SK-N-SH treated with all-trans-retinoic acid at 6 μM for 48 hours (cell line): ENCODE data around the gene PFKP.

ENCODE experiments used
- ATAC-seq: fragments of 200-7000 bp; cut with Tn5 transposase; 3 replicates; pipeline ENCODE4 v1.9.1; 2020; ENCODE audit warnings: mild to moderate bottlenecking, moderate library complexity
- ARNTL ChIP-seq: fragments of 450-650 bp; formaldehyde crosslinking; IDR thresholded peaks from 2 replicates; pipeline ENCODE4 v1.5.0; 2020; ENCODE audit warnings: low read depth, mild to moderate bottlenecking, moderate library complexity, borderline replicate concordance
- BACH2 ChIP-seq: fragments of 250-450 bp; sonication (Bioruptor Pico); IDR thresholded peaks from 2 replicates; pipeline ENCODE4 v1.9.0; 2021; ENCODE audit warnings: mild to moderate bottlenecking, borderline replicate concordance
- CSDC2 ChIP-seq: fragments of 250-450 bp; sonication (Bioruptor Pico); IDR thresholded peaks from 2 replicates; pipeline ENCODE4 v1.5.0; 2020; ENCODE audit warnings: mild to moderate bottlenecking, moderate library complexity
- ESRRG ChIP-seq: fragments of 250-450 bp; sonication (Bioruptor Pico); IDR thresholded peaks from 2 replicates; pipeline ENCODE4 v1.6.1; 2021; ENCODE audit warnings: mild to moderate bottlenecking
- GLIS3 ChIP-seq: fragments of 250-450 bp; sonication (Bioruptor Pico); IDR thresholded peaks from 2 replicates; pipeline ENCODE4 v1.5.0; 2020; ENCODE audit warnings: mild to moderate bottlenecking, moderate library complexity
- ISL1 ChIP-seq: fragments of 250-450 bp; sonication (Bioruptor Pico); IDR thresholded peaks from 2 replicates; pipeline ENCODE4 v2.1.2; 2022; ENCODE audit warnings: mild to moderate bottlenecking, moderate library complexity
- OSR1 ChIP-seq: fragments of 250-450 bp; sonication (Bioruptor Pico); IDR thresholded peaks from 2 replicates; pipeline ENCODE4 v1.8.0; 2022; ENCODE audit warnings: moderate library complexity, mild to moderate bottlenecking, inconsistent platforms
- PPARA ChIP-seq: fragments of 250-450 bp; sonication (Bioruptor Pico); IDR thresholded peaks from 2 replicates; pipeline ENCODE4 v1.5.0; 2020; ENCODE audit warnings: mild to moderate bottlenecking, borderline replicate concordance
- RARB ChIP-seq: fragments of 250-450 bp; sonication (Bioruptor Pico); IDR thresholded peaks from 2 replicates; pipeline ENCODE4 v1.8.0; 2021; ENCODE audit warnings: mild to moderate bottlenecking, moderate library complexity
- SNAI2 ChIP-seq: fragments of 250-450 bp; sonication (Bioruptor Pico); IDR thresholded peaks from 2 replicates; pipeline ENCODE4 v1.5.0; 2020; ENCODE audit warnings: mild to moderate bottlenecking, moderate library complexity
- TCF4 ChIP-seq: fragments of 250-450 bp; sonication (Bioruptor Pico); IDR thresholded peaks from 2 replicates; pipeline ENCODE4 v1.8.0; 2021; ENCODE audit warnings: mild to moderate bottlenecking, moderate library complexity, borderline replicate concordance
- TOX ChIP-seq: fragments of 250-450 bp; sonication (Bioruptor Pico); IDR thresholded peaks from 2 replicates; pipeline ENCODE4 v1.8.0; 2021; ENCODE audit warnings: mild to moderate bottlenecking, moderate library complexity, borderline replicate concordance
- ZC3H10 ChIP-seq: fragments of 250-450 bp; sonication (Bioruptor Pico); IDR thresholded peaks from 2 replicates; pipeline ENCODE4 v1.5.1; 2021; ENCODE audit warnings: mild to moderate bottlenecking, moderate library complexity
- ZFP3 ChIP-seq: fragments of 250-450 bp; sonication (Bioruptor Pico); IDR thresholded peaks from 2 replicates; pipeline ENCODE4 v1.5.0; 2020; ENCODE audit warnings: mild to moderate bottlenecking, moderate library complexity
- ZFP30 ChIP-seq: fragments of 450-650 bp; formaldehyde crosslinking; IDR thresholded peaks from 2 replicates; pipeline ENCODE4 v1.5.0; 2022; ENCODE audit warnings: mild to moderate bottlenecking, moderate library complexity
- ZNF565 ChIP-seq: fragments of 450-650 bp; formaldehyde crosslinking; conservative IDR thresholded peaks from 2 replicates; pipeline ENCODE4 v1.5.0; 2020; ENCODE audit warnings: low read depth, mild to moderate bottlenecking, moderate library complexity
- ZNF70 ChIP-seq: fragments of 450-650 bp; formaldehyde crosslinking; IDR thresholded peaks from 2 replicates; pipeline ENCODE4 v1.5.0; 2020; ENCODE audit warnings: mild to moderate bottlenecking, moderate library complexity
- ZNF8 ChIP-seq: fragments of 450-650 bp; formaldehyde crosslinking; IDR thresholded peaks from 2 replicates; pipeline ENCODE4 v1.5.0; 2020; ENCODE audit warnings: mild to moderate bottlenecking, moderate library complexity
- TF ChIP-seq, protein P1 (sequence below): fragments of 250-450 bp; sonication (Bioruptor Pico); IDR thresholded peaks from 2 replicates; pipeline ENCODE4 v1.8.0; 2020; ENCODE audit warnings: mild to moderate bottlenecking, moderate library complexity, borderline replicate concordance
- TF ChIP-seq, protein P2 (sequence below): fragments of 250-450 bp; sonication (Bioruptor Pico); IDR thresholded peaks from 2 replicates; pipeline ENCODE4 v1.5.0; 2020; ENCODE audit warnings: mild to moderate bottlenecking, moderate library complexity
- TF ChIP-seq, protein P3 (sequence below): fragments of 250-450 bp; sonication (Bioruptor Pico); IDR thresholded peaks from 2 replicates; pipeline ENCODE4 v1.5.1; 2021; ENCODE audit warnings: mild to moderate bottlenecking, moderate library complexity

PFKP gene

DNA sequence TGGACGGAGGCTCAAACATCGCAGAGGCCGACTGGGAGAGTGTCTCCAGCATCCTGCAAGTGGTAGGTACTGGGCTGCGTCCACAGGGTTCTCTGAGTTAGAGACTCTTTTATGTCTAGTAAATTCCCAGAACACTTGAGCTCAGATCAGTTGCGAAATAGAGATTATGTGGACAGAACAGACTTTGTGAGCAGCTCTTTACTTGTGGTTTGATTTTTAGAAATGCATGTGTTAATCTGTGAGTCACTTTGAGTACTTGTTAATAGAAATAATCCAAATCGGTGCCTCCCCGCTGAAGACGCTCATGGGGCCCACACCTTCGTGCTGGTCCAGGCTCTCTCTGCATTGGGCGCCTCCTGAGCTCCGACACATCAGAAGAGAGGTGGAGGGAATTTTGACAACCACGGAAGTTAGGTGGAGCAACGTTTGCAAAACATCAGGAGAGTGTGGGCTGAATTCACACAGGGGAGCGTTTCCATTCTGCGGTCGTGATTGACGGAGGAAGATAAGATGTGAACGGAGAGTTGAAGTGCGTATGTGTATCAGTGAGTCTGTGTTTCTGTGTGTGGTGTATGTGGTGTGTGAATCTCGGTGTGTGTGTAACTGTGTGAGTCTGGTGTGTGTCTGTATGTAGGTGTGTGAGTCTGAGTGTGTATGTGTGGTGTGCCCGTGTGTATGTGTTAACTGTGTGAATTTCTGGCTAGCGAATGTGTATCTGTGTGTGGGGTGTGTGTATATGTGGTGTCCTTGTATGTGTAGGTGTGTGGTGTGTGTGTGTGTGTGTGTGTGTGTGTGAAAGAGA lies 32.1 kb downstream of the PFKP start:
- 0 out of 2 replicates have a peak, but pooled peaks have one; percentile 11 for TF ChIP-seq ISL1 (CRISPR knock-in tag)
- TF ChIP-seq ZNF565 (CRISPR knock-in tag): no peak
- no peak for ATAC-seq

DNA sequence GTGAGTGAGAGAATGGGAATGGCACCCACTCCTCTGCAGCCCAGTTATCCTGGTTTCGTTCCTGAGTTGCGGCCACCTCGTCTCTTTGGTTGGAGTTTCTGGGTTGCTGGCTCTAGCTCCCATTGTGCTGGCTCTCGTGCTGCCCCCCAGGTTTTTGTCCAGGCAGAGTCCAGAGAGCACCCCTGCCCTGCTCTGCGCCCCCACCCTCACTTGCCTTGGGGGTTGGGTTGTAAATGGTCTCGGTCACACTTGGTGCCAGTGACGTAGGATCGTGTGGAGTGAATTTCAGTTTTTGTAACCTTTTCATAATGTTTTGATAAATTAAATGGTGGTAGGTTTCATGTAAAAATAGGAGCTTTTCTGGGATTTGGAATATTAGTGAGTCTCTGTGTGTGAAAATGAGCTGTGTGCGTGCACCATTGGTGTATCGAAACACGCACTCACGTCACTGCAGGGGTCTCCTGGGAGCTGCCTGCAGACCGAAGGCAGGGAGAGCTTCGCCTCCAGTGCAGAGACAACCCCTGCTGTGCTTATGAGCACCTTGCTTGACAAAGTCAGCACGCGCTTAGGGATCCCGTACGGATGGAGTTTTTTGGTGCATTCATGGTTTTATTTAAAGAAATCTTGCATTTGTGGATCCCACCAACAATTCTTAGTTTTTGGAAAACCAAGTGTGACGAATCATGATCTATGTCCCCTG lies 32.9 kb downstream of the PFKP start:
- TF ChIP-seq TCF4 (no peak), SNAI2 (CRISPR knock-in tag) (no peak), TOX (CRISPR knock-in tag) (no peak), ARNTL (CRISPR knock-in tag) (no peak), ZFP30 (CRISPR knock-in tag) (no peak), OSR1 (CRISPR knock-in tag) (no peak), ZNF8 (CRISPR knock-in tag) (no peak), ZFP3 (CRISPR knock-in tag) (no peak), ZNF565 (CRISPR knock-in tag) (no peak), ZC3H10 (CRISPR knock-in tag) (no peak), CSDC2 (CRISPR knock-in tag) (no peak), ESRRG (CRISPR knock-in tag) (no peak), RARB (CRISPR knock-in tag) (no peak), GLIS3 (CRISPR knock-in tag) (no peak)
- TF ChIP-seq, protein P1, sequence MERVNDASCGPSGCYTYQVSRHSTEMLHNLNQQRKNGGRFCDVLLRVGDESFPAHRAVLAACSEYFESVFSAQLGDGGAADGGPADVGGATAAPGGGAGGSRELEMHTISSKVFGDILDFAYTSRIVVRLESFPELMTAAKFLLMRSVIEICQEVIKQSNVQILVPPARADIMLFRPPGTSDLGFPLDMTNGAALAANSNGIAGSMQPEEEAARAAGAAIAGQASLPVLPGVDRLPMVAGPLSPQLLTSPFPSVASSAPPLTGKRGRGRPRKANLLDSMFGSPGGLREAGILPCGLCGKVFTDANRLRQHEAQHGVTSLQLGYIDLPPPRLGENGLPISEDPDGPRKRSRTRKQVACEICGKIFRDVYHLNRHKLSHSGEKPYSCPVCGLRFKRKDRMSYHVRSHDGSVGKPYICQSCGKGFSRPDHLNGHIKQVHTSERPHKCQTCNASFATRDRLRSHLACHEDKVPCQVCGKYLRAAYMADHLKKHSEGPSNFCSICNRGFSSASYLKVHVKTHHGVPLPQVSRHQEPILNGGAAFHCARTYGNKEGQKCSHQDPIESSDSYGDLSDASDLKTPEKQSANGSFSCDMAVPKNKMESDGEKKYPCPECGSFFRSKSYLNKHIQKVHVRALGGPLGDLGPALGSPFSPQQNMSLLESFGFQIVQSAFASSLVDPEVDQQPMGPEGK (CRISPR knock-in tag): no peak
- TF ChIP-seq, protein P2, sequence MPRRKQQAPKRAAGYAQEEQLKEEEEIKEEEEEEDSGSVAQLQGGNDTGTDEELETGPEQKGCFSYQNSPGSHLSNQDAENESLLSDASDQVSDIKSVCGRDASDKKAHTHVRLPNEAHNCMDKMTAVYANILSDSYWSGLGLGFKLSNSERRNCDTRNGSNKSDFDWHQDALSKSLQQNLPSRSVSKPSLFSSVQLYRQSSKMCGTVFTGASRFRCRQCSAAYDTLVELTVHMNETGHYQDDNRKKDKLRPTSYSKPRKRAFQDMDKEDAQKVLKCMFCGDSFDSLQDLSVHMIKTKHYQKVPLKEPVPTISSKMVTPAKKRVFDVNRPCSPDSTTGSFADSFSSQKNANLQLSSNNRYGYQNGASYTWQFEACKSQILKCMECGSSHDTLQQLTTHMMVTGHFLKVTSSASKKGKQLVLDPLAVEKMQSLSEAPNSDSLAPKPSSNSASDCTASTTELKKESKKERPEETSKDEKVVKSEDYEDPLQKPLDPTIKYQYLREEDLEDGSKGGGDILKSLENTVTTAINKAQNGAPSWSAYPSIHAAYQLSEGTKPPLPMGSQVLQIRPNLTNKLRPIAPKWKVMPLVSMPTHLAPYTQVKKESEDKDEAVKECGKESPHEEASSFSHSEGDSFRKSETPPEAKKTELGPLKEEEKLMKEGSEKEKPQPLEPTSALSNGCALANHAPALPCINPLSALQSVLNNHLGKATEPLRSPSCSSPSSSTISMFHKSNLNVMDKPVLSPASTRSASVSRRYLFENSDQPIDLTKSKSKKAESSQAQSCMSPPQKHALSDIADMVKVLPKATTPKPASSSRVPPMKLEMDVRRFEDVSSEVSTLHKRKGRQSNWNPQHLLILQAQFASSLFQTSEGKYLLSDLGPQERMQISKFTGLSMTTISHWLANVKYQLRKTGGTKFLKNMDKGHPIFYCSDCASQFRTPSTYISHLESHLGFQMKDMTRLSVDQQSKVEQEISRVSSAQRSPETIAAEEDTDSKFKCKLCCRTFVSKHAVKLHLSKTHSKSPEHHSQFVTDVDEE: no peak
- TF ChIP-seq, protein P3, sequence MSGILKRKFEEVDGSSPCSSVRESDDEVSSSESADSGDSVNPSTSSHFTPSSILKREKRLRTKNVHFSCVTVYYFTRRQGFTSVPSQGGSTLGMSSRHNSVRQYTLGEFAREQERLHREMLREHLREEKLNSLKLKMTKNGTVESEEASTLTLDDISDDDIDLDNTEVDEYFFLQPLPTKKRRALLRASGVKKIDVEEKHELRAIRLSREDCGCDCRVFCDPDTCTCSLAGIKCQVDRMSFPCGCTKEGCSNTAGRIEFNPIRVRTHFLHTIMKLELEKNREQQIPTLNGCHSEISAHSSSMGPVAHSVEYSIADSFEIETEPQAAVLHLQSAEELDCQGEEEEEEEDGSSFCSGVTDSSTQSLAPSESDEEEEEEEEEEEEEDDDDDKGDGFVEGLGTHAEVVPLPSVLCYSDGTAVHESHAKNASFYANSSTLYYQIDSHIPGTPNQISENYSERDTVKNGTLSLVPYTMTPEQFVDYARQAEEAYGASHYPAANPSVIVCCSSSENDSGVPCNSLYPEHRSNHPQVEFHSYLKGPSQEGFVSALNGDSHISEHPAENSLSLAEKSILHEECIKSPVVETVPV (CRISPR knock-in tag): no peak
- no peak for ATAC-seq

DNA sequence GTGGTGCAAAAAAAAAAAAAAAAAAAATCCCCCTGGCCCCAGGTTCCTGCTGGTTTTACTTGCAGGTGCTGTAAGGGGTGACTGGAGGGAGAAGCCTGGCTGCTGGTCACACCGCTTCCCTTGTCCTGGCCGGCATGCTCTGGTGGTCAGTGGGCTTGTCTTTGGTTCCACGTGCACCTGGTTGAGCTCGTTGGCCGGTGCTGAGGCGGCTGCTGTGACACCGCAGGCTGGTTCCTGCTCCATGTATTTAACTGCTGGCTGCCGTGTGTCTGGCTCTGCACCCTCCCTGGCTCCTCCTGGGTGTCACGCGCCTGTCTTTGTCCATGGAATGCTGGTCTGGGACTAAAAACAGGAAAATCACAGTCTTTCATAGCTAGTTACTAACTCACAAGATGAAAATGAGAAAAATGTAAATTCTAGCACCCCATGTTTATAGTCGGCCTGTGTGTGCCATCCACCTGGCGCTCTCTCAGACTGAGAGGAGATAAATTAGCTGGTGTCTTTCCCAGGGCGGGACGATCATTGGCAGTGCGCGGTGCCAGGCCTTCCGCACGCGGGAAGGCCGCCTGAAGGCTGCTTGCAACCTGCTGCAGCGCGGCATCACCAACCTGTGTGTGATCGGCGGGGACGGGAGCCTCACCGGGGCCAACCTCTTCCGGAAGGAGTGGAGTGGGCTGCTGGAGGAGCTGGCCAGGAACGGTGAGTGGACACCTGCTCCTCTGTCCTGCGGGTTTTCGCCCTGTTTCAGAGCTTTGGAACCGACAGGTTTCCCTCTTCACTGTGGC lies 33.7 kb downstream of the PFKP start:
- ATAC-seq: no peak
- no peak for TF ChIP-seq PPARA (CRISPR knock-in tag)
- no peak for TF ChIP-seq ZC3H10 (CRISPR knock-in tag)
- no peak for TF ChIP-seq ZFP30 (CRISPR knock-in tag)
- TF ChIP-seq, protein P2: no peak
- TF ChIP-seq, protein P1 (CRISPR knock-in tag): no peak
- TF ChIP-seq BACH2 (CRISPR knock-in tag): no peak
- no peak for TF ChIP-seq ZNF565 (CRISPR knock-in tag)
- TF ChIP-seq ZNF70: no peak
